8988T (cell line): ENCODE measurements around the gene HCFC1R1.
A peak's percentile ranks its signal among the peaks of the same experiment; 100 is the strongest.

Experiments used
- DNase-seq: peaks from one replicate; pipeline ENCODE4 v3.0.0; 2011

Gene HCFC1R1

GRCh38 chr16:3030222-3031212 lies 6.8 kb upstream of the HCFC1R1 start:
- DNase-seq: no peak

DNA sequence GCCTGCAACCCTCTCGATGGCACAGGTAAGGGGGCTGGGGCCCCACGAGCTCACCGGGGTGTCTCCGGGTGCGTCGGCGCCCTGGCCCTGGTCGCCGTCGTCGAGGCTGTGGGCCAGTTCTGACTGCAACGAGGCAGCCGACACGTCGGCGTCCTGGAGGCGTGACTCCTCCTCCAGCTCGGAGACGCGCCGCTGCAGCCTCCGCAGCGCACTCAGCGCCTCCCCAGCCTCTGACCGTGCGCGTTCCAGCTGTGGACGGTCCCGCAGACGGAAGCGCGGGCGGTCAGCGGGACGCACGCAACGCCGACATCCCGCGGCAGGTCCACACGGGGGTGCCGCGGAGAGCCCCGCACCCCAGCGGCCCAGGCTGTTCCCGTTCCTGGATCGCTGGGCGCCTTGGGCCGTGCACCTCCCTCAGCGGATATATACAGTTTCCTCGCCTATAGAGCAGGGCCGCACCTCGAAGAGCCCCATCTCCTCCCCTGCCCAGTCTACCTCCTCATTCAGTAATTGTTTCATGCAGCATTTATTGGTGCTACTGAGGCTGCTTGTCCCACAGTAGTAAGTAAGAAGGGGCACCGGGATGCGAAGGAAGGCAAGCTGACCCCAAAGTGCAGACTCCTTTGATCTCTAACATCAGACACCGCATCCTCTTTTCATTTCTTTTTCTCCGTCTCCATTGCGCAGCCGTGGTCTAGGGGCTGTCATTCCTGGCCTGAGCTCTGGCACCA lies 5.9 kb upstream of the HCFC1R1 start:
- DNase-seq: no peak

DNA sequence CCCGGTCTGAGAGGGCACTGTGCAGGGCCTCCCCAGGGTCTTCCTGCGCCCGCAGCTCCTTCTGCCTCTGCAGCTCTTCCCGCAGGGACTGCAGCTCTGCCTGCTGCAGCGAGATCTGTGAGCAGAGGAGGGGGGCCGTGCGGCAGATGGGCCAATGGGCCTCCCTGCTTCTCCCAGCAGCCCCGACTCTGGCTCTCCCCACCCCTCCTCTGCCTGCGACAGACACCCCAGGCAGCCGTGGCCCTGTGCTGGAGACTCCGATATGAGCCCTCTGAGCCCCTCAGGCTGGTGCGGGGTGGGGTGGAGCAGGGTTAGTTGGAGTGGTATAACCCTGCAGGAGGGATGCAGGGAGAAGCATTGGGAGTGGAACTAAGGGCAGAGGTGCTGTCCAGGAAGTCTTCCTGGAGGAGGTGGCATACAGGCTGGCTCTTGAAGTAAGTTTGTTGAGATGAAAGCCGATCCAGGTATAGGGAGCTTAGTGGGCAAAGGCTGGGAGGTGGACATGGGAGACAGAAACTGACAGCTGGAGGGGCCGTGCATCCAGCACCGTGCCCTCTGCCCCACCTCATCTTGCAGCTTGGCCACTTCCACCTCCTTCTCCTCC lies 5.1 kb upstream of the HCFC1R1 start:
- DNase-seq: no peak

- peak; percentile 95 for DNase-seq
Measured at GRCh38 chr16:3027983-3028715, 4.4 kb upstream of the HCFC1R1 start.

GRCh38 chr16:3027489-3027795 lies 3.7 kb upstream of the HCFC1R1 start:
- no peak for DNase-seq

GRCh38 chr16:3026609-3027488 lies 3.1 kb upstream of the HCFC1R1 start:
- DNase-seq: no peak

- DNase-seq: no peak
Measured at GRCh38 chr16:3026003-3026378, 2.2 kb upstream of the HCFC1R1 start.

- DNase-seq: no peak
Measured at GRCh38 chr16:3025032-3026002, 1.6 kb upstream of the HCFC1R1 start.

- no peak for DNase-seq
Measured at GRCh38 chr16:3023415-3023668, 400 bp downstream of the HCFC1R1 start.

DNA sequence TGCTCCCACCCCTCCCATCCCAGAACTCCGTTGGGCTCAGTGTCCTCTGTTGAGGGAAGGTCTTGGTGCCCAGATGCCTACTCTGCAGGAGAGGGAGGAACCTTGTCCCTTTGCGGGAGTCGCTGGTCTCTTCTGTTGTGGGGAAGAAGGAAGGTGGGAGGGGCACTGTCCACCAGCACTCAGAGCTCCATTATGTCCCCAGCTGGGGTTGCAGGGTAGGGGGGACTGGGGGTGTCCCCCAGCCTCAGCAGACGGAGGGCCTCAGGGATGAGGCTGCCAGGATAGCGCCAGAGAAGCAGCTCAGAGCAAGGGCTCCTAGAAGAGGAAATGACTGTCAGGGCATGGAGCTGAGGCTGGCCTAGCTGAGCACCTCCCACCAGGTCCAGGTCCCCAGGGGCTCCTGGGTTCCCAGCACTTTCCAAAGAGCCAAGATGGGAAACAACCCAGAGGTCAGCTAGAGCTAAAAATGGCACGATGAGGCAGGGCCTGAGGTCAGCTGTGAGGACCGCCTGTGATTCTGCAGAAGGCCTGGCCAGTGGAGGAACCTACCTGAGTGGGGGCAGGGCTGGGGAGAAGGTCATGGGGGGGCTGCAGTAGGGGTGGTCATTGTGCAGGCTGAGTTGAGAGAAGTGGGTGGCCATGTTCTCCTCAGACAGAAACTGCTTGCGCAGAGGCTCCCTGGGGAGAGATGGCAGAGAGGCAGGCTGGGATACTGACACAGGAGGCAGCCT lies 893 bp downstream of the HCFC1R1 start:
- DNase-seq: no peak

- DNase-seq: no peak
Measured at GRCh38 chr16:3022208-3022683, 1.5 kb downstream of the HCFC1R1 start.

DNA sequence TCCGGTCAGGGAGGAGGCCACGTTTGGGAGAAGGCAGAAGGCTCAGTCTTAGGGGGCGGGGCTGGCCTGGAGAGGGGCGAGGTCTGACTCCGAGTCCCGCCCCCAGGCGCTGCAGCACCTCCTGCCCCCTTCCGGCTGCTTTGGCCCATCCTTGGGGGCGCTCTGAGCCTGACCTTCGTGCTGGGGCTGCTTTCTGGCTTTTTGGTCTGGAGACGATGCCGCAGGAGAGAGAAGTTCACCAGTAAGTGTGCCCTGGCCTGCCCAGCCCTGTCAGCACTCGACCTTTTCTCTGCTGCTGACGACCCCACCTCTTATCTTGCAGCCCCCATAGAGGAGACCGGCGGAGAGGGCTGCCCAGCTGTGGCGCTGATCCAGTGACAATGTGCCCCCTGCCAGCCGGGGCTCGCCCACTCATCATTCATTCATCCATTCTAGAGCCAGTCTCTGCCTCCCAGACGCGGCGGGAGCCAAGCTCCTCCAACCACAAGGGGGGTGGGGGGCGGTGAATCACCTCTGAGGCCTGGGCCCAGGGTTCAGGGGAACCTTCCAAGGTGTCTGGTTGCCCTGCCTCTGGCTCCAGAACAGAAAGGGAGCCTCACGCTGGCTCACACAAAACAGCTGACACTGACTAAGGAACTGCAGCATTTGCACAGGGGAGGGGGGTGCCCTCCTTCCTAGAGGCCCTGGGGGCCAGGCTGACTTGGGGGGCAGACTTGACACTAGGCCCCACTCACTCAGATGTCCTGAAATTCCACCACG lies 2.1 kb downstream of the HCFC1R1 start:
- DNase-seq: peak; percentile 64

- DNase-seq: peak; percentile 73
Measured at GRCh38 chr16:3020604-3021448, 2.9 kb downstream of the HCFC1R1 start.

DNA sequence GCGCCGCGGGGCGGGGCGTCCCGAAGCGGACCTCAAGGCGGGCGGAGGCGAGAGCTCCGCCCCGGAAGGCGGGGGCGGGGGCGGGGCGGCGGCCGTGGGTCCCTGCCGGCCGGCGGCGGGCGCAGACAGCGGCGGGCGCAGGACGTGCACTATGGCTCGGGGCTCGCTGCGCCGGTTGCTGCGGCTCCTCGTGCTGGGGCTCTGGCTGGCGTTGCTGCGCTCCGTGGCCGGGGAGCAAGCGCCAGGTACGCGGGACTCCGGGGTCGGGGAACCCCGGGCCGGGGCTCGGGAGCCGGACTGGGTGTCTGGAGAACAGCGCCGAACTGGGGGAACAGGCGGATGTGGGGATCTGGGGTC lies 3.5 kb downstream of the HCFC1R1 start, which contains the start of gene TNFRSF12A:
Gene TNFRSF12A (plus strand): TSS at position 122 of the 357 bp plus-strand sequence. CDS start 30 bp downstream, at position 152.
- peak; percentile 74 for DNase-seq

DNA sequence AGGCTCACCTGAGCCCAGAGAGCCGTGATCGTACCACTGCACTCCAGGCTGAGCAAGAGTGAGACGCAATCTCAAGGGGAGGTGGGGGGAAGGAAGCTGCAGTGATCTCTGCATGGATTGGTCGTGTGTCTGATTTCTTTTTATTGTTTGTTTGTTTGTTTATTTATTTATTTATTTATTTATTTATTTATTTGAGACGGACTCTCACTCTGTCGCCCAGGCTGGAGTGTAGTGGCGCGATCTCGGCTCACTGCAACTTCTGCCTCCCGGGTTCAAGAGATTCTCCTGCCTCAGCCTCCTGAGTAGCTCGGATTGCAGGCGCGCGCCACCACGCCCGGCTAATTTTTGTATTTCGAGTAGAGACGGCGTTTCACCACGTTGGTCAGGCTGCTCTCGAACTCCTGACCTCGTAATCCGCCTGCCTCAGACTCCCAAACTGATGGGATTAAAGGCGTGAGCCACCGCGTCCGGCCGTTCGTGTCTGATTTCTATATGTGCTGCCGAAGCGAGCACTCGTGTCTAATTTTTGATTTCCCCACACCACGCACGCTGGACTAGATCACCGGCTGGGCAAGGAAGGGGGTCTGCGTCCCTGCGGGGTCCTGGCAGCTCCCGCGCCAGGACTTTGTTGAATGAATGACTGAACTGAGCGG lies 4.0 kb downstream of the HCFC1R1 start:
- DNase-seq: no peak

GRCh38 chr16:3017794-3018506 lies 5.8 kb downstream of the HCFC1R1 start, which contains the start of gene CLDN6:
CLDN6 (minus strand) TSS chr16:3018183; CDS start chr16:3016021, 2,162 bp downstream.
- DNase-seq: no peak

DNA sequence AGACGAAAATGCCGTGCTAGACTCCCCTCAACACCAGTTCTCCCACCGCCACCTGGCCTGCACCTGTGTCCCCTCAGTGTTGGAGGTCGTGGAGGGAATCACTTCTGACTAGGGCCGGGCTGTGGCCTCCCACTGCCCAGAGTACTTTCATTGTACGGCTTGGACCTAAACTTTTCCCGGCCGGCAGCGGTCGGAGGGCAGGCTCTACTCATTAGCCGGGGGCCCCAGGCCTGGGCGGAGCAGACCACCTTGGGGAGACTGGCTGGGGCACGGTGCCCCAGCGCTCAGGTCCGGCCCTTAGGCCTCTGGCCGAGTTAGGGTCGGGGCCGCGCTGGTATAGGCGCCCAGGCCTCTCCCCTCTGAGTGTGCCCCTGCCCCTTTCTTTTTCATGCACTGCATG lies 6.4 kb downstream of the HCFC1R1 start:
- DNase-seq: no peak
